GM12878 (cell line): Measurements from ENCODE around the gene GNB3. TPM values are rescaled to one million over a fixed set of nuclear protein-coding genes. Genes with fewer than 3 reads are reported as not detected.

ENCODE experiments used
- BACH1 ChIP-seq: fragments of 450-650 bp; IDR thresholded peaks from 2 replicates; pipeline ENCODE4 v1.6.1; 2017; ENCODE audit warnings: mild to moderate bottlenecking, borderline replicate concordance
- BMI1 ChIP-seq: fragments of 450-650 bp; IDR thresholded peaks from 2 replicates; pipeline ENCODE4 v1.6.1; 2016; ENCODE audit warnings: mild to moderate bottlenecking, moderate library complexity, borderline replicate concordance
- DPF2 ChIP-seq: fragments of 450-650 bp; IDR thresholded peaks from 2 replicates; pipeline ENCODE4 v1.6.1; 2017; ENCODE audit warnings: mild to moderate bottlenecking
- EGR1 ChIP-seq, 2 experiments: IDR thresholded peaks; 1 replicate in 1 of 2; 2 replicates in 1 of 2; pipeline ENCODE4 v1.6.1; 2011 to 2012; ENCODE audit warnings: low read depth in 2 of 2, low read length in 2 of 2, borderline replicate concordance in 1 of 2, mild to moderate bottlenecking in 1 of 2, moderate library complexity in 1 of 2
- FOXM1 ChIP-seq: IDR thresholded peaks from 2 replicates; pipeline ENCODE4 v1.6.1; 2012; ENCODE audit warnings: low read depth, mild to moderate bottlenecking, inconsistent platforms, low read length, moderate library complexity
- GABPA ChIP-seq: IDR thresholded peaks from 2 replicates; pipeline ENCODE4 v1.6.1; 2014; ENCODE audit warnings: antibody characterized with exemption, low read depth, mild to moderate bottlenecking, inconsistent platforms
- GATAD2B ChIP-seq: fragments of 450-650 bp; conservative IDR thresholded peaks from 2 replicates; pipeline ENCODE4 v1.6.1; 2017; ENCODE audit warnings: low read depth, mild to moderate bottlenecking, moderate library complexity
- IKZF1 ChIP-seq: fragments of 450-650 bp; conservative IDR thresholded peaks from 2 replicates; pipeline ENCODE4 v1.6.1; 2017; ENCODE audit warnings: antibody characterized with exemption, mild to moderate bottlenecking
- JUNB ChIP-seq: IDR thresholded peaks from 2 replicates; pipeline ENCODE4 v1.6.1; 2016; ENCODE audit warnings: antibody characterized with exemption, mild to moderate bottlenecking
- KDM1A ChIP-seq: fragments of 200-600 bp; sonication (generic); IDR thresholded peaks from 2 replicates; pipeline ENCODE4 v1.6.1; 2016; ENCODE audit warnings: borderline replicate concordance
- KLF5 ChIP-seq: fragments of 450-650 bp; IDR thresholded peaks from 2 replicates; pipeline ENCODE4 v1.6.1; 2014; ENCODE audit warnings: mild to moderate bottlenecking; ENCODE audit not compliant: partially characterized antibody
- MEF2A ChIP-seq: IDR thresholded peaks from 2 replicates; pipeline ENCODE4 v1.6.1; 2011; ENCODE audit warnings: low read depth, mild to moderate bottlenecking, low read length, moderate library complexity; ENCODE audit not compliant: insufficient read depth
- MEF2B ChIP-seq: fragments of 450-650 bp; IDR thresholded peaks from 2 replicates; pipeline ENCODE4 v1.6.1; 2018; ENCODE audit warnings: mild to moderate bottlenecking, moderate library complexity; ENCODE audit not compliant: partially characterized antibody, poor library complexity, severe bottlenecking
- MTA3 ChIP-seq: IDR thresholded peaks from 2 replicates; pipeline ENCODE4 v1.6.1; 2012; ENCODE audit warnings: low read length, inconsistent platforms, borderline replicate concordance
- PAX8 ChIP-seq: fragments of 450-650 bp; IDR thresholded peaks from 2 replicates; pipeline ENCODE4 v1.6.1; 2017; ENCODE audit warnings: mild to moderate bottlenecking, moderate library complexity
- PML ChIP-seq: IDR thresholded peaks from 2 replicates; pipeline ENCODE4 v1.6.1; 2012; ENCODE audit warnings: low read length, inconsistent platforms
- POLR2A ChIP-seq: IDR thresholded peaks from 2 replicates; pipeline ENCODE4 v1.6.1; 2011; ENCODE audit warnings: low read depth, mild to moderate bottlenecking, low read length
- POLR2AphosphoS5 ChIP-seq: IDR thresholded peaks from 2 replicates; pipeline ENCODE4 v1.6.1; 2011; ENCODE audit warnings: mild to moderate bottlenecking, low read length, inconsistent platforms
- TBL1XR1 ChIP-seq: IDR thresholded peaks from 2 replicates; pipeline ENCODE4 v1.6.1; 2012; ENCODE audit warnings: low read depth, low read length, improper control_type of control experiment
- ZBED1 ChIP-seq: IDR thresholded peaks from 2 replicates; pipeline ENCODE4 v1.6.1; 2016; ENCODE audit warnings: borderline replicate concordance
- ZNF217 ChIP-seq: fragments of 450-650 bp; IDR thresholded peaks from 2 replicates; pipeline ENCODE4 v1.6.1; 2017; ENCODE audit warnings: antibody characterized with exemption, mild to moderate bottlenecking
- ZNF274 ChIP-seq: IDR thresholded peaks from one replicate; pipeline ENCODE4 v1.8.0; 2011; ENCODE audit not compliant: insufficient read length, insufficient read depth
- polyA plus RNA-seq, 11 experiments: library from polyadenylated mRNA; depleted of rRNA in 4 of 11; unstranded in 6 of 11; stranded (reverse) in 5 of 11; fragments of >200 nt; fragmentation: Nextera tagmentation in 4 of 11; fragmentation: Illumina TruSeq in 1 of 11; extraction: Ambion mirVana in 4 of 11; extraction: Trizol in 1 of 11; gene quantifications; 1 replicate in 1 of 11; 2 replicates in 10 of 11; pipeline versions ENCODE4 v1.2.1 to v1.2.3, GENCODE V29; 2011 to 2016; ENCODE audit warnings: inconsistent platforms in 2 of 11, missing spikeins in 2 of 11, low read depth in 1 of 11
- total RNA-seq, 4 experiments: library from RNA; depleted of rRNA in 3 of 4; stranded (reverse); fragments of >200 nt in 3 of 4; fragmentation: Illumina TruSeq in 1 of 4; extraction: Trizol in 1 of 4; gene quantifications; 2 replicates each; pipeline versions ENCODE4 v1.2.1 to v1.2.3, GENCODE V29; 2013 to 2021
- TF ChIP-seq, protein P1 (sequence below): IDR thresholded peaks from 2 replicates; pipeline ENCODE4 v1.6.1; 2011; ENCODE audit warnings: borderline replicate concordance, low read depth, mild to moderate bottlenecking, moderate library complexity, low read length; ENCODE audit not compliant: insufficient read depth, poor library complexity, severe bottlenecking
- TF ChIP-seq, protein P2 (sequence below): fragments of 450-650 bp; IDR thresholded peaks from 2 replicates; pipeline ENCODE4 v1.6.1; 2018; ENCODE audit warnings: borderline replicate concordance, mild to moderate bottlenecking; ENCODE audit not compliant: partially characterized antibody
- TF ChIP-seq, protein P3 (sequence below): IDR thresholded peaks from 2 replicates; pipeline ENCODE4 v1.6.1; 2012; ENCODE audit warnings: low read depth, low read length, improper control_type of control experiment
- TF ChIP-seq, protein P4 (sequence below): fragments of 450-650 bp; conservative IDR thresholded peaks from 2 replicates; pipeline ENCODE4 v1.6.1; 2017; ENCODE audit warnings: mild to moderate bottlenecking, moderate library complexity

GNB3 gene
- total and polyA plus RNA-seq, 10 of the 15 experiments (the other 5 are each of a cell fraction or from before 2014, with no cell fraction given) = 0.05 to 1.1 (median 0.36) TPM

DNA sequence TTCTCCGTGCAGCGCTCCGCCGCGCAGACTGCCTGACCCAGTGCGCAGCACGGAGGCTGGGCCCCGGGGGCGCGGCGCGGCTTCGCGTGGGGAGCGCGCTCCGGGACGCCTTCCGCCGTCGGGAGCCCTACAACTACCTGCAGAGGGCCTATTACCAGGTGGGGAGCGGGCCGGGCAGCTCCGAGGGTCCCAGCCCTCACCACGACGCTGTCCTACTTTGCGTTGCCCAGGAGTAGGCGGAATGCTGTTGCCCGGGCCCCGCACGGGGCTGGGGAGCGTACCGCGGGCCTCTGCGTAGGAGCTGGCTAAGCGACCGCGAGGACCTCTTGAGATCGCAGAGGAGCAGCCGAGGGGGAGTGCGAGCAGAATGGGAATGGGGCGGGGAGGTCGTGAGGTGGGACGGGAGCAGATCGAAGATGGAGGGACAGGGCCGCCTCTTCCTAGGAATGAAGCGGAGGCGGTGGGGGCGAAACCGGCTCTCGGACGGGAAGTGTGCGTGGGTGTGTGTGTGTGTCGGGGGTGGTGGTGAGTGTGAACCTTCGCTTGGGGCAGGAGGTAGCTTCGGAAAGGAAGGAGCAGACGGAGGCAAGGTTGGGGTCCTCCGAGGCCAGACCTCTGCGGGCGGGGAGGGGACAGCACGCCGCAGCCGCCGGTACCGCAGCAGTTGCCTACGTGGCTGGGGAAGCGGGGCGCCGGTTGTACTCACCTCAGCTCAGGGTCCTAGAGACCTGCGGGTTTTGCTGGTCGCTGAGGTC, 11.8 kb upstream of the GNB3 start (continued):
- 0 out of 2 replicates have a peak, but pooled peaks have one; percentile 5 for TF ChIP-seq GATAD2B
- no peak for TF ChIP-seq TBL1XR1
- no peak for TF ChIP-seq JUNB
- no peak for TF ChIP-seq PML
- no peak for TF ChIP-seq PAX8
- TF ChIP-seq ZNF274 = no peak
- TF ChIP-seq KLF5 = no peak
- no peak for TF ChIP-seq FOXM1
- TF ChIP-seq MEF2B = peak; percentile 33
- TF ChIP-seq POLR2AphosphoS5 = no peak
- no peak for TF ChIP-seq BACH1
- TF ChIP-seq BMI1 = peak; percentile 45; the same call in 1 of the 2 replicates
- TF ChIP-seq IKZF1 = peak; percentile 66
- TF ChIP-seq, protein P1, sequence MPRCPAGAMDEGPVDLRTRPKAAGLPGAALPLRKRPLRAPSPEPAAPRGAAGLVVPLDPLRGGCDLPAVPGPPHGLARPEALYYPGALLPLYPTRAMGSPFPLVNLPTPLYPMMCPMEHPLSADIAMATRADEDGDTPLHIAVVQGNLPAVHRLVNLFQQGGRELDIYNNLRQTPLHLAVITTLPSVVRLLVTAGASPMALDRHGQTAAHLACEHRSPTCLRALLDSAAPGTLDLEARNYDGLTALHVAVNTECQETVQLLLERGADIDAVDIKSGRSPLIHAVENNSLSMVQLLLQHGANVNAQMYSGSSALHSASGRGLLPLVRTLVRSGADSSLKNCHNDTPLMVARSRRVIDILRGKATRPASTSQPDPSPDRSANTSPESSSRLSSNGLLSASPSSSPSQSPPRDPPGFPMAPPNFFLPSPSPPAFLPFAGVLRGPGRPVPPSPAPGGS = no peak
- TF ChIP-seq DPF2 = peak; percentile 25
- TF ChIP-seq, protein P2, sequence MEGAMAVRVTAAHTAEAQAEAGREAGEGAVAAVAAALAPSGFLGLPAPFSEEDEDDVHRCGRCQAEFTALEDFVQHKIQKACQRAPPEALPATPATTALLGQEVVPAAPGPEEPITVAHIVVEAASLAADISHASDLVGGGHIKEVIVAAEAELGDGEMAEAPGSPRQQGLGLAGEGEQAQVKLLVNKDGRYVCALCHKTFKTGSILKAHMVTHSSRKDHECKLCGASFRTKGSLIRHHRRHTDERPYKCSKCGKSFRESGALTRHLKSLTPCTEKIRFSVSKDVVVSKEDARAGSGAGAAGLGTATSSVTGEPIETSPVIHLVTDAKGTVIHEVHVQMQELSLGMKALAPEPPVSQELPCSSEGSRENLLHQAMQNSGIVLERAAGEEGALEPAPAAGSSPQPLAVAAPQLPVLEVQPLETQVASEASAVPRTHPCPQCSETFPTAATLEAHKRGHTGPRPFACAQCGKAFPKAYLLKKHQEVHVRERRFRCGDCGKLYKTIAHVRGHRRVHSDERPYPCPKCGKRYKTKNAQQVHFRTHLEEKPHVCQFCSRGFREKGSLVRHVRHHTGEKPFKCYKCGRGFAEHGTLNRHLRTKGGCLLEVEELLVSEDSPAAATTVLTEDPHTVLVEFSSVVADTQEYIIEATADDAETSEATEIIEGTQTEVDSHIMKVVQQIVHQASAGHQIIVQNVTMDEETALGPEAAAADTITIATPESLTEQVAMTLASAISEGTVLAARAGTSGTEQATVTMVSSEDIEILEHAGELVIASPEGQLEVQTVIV = peak; percentile 26
- peak; percentile 53 to 81 for TF ChIP-seq EGR1 (IDR thresholded peaks at IDR 0.05; ENCODE audit: borderline replicate concordance in 1 of 2, low read depth in 2 of 2, low read length in 2 of 2)
- no peak for TF ChIP-seq ZBED1
- peak; percentile 57; the same call in 1 of the 2 replicates for TF ChIP-seq POLR2A
- TF ChIP-seq, protein P3, sequence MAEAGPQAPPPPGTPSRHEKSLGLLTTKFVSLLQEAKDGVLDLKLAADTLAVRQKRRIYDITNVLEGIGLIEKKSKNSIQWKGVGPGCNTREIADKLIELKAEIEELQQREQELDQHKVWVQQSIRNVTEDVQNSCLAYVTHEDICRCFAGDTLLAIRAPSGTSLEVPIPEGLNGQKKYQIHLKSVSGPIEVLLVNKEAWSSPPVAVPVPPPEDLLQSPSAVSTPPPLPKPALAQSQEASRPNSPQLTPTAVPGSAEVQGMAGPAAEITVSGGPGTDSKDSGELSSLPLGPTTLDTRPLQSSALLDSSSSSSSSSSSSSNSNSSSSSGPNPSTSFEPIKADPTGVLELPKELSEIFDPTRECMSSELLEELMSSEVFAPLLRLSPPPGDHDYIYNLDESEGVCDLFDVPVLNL = no peak
- no peak for TF ChIP-seq MEF2A
- TF ChIP-seq MTA3 = no peak
- no peak for TF ChIP-seq KDM1A
- no peak for TF ChIP-seq ZNF217
- TF ChIP-seq, protein P4, sequence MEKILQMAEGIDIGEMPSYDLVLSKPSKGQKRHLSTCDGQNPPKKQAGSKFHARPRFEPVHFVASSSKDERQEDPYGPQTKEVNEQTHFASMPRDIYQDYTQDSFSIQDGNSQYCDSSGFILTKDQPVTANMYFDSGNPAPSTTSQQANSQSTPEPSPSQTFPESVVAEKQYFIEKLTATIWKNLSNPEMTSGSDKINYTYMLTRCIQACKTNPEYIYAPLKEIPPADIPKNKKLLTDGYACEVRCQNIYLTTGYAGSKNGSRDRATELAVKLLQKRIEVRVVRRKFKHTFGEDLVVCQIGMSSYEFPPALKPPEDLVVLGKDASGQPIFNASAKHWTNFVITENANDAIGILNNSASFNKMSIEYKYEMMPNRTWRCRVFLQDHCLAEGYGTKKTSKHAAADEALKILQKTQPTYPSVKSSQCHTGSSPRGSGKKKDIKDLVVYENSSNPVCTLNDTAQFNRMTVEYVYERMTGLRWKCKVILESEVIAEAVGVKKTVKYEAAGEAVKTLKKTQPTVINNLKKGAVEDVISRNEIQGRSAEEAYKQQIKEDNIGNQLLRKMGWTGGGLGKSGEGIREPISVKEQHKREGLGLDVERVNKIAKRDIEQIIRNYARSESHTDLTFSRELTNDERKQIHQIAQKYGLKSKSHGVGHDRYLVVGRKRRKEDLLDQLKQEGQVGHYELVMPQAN = no peak
- TF ChIP-seq GABPA = no peak
